GM19468 (cell line): Measurements from ENCODE around the gene DRC7.
"Not testable (repeated sequence)": the region's sequence is repeated elsewhere in the genome, so short reads cannot be mapped to it uniquely, and the experiment has no call there.

Source experiments
- ATAC-seq: cut with Tn5 transposase; IDR thresholded peaks from one replicate; pipeline ENCODE4 v1.9.1; 2021; ENCODE audit warnings: mild to moderate bottlenecking, moderate library complexity, moderate number of reproducible peaks; ENCODE audit not compliant: unreplicated experiment; ENCODE audit errors: extremely low read depth

DRC7 gene

DNA sequence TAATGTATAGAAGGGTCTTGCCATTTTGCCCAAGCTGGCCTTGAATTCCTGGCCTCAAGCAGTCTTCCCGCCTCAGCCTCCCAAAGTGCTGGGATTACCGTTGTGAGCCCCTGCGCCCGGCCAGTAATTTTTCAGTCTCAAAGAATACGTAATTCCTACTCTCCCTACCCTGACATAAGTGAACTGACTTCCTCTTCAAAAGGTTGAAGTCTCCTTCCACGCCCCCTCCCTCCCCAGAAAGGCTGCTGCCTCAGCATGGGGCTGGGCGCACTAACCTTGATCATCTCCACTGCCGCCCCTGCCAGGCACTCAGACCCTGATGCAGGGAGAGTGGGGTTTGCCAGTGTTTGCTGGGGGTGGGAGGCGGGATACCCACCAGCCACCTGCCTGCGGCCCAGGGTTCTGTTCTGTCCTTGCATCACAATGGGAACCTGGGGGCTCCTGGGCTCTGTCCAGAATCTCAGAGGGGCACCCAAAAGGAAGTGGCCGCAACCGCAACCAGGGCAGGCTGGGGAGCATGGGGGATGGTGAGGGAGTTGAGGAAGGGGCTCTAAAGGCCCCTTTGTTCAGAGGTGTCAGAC is 80.2 kb downstream of the DRC7 start:
- no peak for ATAC-seq

DNA sequence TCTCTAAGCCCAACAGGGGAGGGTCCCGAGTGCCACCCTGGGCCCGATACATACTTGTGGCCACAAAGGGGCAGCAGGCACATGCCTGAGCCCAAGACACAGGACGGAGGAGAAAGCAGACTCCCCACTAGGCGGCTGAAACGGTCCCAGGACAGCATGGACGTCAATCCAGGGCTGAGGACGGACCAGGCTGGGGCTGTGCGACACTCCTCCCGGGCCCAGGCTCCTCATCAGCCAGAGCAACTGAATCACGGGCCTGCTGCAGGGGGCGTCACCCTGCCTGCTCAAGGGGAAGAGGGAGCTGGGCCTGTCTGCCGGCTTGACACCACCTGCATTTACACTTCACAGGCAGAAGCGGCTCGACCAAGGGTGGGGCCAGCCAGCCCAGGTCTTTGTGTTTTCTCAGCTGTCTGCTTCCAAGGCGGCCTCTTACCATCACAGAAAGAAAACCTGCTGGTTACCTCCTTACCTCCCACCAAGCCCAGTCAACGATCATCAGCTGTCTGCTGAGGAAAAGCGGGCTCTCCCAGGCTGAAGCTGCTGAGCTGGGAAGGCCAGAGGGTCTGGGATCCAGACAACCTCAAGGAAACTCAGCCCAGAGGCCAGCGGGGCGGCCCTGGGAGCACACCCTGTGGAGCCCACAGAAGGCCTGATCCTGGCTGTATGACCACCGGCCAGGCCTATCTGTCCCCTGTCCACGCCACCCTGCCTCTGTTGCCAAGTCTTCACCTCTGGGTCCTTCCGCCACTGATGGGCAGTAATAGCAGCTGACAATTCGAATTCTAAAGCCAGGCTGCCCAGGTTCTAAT is 81.3 kb downstream of the DRC7 start:
- no peak for ATAC-seq

DNA sequence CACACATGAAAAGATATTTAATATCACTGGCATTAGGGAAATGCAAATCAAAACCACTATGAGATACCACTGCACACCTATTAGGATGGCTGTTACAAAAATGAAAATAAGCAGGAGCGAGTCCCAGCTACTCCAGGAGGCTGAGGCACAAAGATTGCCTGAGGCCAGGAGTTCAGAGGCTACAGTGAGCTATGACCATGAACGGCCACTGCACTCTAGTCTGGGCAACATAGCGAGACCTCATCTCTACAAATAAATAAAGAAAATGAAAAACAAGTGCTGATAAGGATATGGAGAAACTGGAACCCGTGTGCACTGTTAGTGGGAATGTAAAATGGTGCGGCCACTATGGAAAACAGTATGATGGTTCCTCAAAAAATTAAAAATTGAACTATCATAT is 84.1 kb downstream of the DRC7 start:
- no peak for ATAC-seq

DNA sequence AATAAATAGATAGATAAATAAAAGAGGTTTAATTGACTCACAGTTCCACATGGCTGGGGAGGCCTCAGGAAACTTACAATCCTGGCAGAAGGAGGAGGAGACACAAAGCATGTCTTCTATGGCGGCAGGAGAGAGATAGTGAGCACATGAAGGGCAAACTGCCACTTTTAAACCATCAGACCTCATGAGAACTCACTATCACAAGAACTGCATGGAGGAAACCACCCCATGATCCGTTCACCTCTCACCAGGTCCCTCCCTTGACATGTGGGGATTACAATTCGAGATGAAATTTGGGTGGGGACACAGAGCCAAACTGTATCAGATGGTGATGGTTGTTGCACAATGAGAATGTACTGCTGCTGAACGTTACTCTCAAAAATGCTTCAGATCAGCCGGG is 85.2 kb downstream of the DRC7 start:
- ATAC-seq: not testable (repeated sequence)

DNA sequence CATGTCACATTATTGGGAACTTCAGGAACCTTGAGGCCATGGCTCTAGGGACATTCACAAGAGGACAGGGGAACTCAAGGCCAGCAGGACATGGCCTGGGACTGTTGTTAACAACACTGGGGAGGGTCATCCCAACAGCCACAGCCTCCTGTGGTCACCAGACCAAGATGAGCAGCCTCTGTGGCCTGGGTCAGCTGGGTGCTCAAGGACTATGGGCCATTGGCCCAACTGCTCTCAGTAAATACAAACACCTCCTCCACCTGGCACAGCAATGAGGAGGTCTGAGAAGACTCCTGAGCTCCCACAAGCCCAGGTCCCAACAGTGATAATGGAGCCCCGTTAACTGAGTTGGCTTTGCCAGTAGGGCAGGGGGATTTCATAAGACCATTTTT is 86.7 kb downstream of the DRC7 start:
- no peak for ATAC-seq
